KOPT-K1 (cell line): ENCODE data around the gene TBC1D30.
"Not testable (repeated sequence)": the region's sequence is repeated elsewhere in the genome, so short reads cannot be mapped to it uniquely, and the experiment has no call there.

Experiments
- H3K27ac ChIP-seq: fragments of 200-600 bp; sonication (generic); 2 replicates; pipeline ENCODE4 v1.5.1; 2016; ENCODE audit warnings: antibody characterized with exemption, mild to moderate bottlenecking, low read depth, low read length; ENCODE audit not compliant: poor library complexity, severe bottlenecking
- H3K36me3 ChIP-seq: fragments of 200-600 bp; sonication (generic); 2 replicates; pipeline ENCODE4 v1.5.1; 2017; ENCODE audit warnings: antibody characterized with exemption, mild to moderate bottlenecking, low read length, moderate library complexity; ENCODE audit not compliant: insufficient read depth
- H3K9me3 ChIP-seq: fragments of 200-600 bp; sonication (generic); 2 replicates; pipeline ENCODE4 v1.5.1; 2017; ENCODE audit warnings: antibody characterized with exemption, low read length, mild to moderate bottlenecking; ENCODE audit not compliant: insufficient read depth, poor library complexity, severe bottlenecking

The TBC1D30 gene, protein sequence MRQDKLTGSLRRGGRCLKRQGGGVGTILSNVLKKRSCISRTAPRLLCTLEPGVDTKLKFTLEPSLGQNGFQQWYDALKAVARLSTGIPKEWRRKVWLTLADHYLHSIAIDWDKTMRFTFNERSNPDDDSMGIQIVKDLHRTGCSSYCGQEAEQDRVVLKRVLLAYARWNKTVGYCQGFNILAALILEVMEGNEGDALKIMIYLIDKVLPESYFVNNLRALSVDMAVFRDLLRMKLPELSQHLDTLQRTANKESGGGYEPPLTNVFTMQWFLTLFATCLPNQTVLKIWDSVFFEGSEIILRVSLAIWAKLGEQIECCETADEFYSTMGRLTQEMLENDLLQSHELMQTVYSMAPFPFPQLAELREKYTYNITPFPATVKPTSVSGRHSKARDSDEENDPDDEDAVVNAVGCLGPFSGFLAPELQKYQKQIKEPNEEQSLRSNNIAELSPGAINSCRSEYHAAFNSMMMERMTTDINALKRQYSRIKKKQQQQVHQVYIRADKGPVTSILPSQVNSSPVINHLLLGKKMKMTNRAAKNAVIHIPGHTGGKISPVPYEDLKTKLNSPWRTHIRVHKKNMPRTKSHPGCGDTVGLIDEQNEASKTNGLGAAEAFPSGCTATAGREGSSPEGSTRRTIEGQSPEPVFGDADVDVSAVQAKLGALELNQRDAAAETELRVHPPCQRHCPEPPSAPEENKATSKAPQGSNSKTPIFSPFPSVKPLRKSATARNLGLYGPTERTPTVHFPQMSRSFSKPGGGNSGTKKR

DNA sequence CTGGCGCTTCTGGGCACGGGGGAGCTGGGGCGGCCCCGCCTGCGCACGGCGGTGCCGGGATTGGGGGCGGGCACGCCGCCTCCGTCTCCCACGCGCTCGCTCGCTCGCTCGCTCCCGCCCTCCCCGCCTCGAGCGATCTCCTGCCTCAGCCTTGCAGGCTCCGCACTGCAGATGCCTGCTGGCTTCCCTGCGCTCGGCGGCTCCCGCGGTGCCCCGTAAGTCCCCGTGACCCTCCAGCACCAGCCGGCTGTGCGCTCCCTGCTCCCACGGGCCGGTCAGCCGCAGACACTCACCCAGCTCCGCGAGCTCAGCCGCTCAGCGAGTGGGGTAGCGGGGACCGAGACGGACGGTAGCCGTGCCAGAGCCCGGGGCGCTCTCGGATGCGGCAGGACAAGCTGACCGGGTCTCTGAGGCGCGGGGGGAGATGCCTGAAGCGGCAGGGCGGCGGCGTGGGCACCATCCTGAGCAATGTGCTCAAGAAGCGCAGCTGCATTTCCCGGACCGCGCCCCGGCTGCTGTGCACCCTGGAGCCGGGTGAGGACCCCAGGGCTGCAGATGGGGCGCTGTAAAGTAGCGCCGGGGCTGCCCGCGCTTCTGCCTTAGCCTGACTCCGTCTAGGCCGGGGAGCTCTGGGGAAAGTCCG is at the start of gene TBC1D30:
TBC1D30 (plus strand) TSS at position 148 of the 643 bp plus-strand sequence; CDS start at position 381, 233 bp downstream.
- no peak within 1 kb of the TSS for H3K27ac ChIP-seq
- no peaks in the 10 kb centered on the region for H3K36me3 ChIP-seq

DNA sequence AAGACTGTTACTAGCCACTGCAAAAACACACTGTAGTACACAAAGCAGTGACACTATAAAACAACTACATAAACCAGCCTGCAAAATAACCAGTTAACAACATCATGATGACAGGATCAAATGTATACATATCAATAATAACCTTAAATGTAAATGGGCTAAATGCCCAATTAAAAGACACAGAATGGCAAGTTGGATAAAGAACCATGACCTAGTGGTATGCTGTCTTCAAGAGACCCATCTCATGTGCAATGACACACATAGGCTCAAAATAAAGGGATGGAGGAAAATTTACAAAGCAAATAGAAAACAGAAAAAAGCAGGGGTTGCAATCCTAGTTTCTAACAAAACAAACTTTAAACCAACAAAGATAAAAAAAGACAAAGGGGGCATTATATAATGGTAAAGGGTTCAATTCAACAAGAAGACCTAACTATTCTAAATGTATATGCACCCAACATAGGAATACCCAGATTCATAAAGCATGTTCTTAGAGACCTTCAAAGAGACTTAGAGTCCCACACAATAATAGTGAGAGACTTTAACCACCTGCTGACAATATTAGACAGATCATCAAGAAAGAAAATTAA is 49.2 kb upstream of the TBC1D30 start:
- H3K9me3 ChIP-seq = peaks cover 15% of the 10 kb centered on the region
- H3K27ac ChIP-seq, H3K36me3 ChIP-seq: not testable (repeated sequence)

More for the DNA sequence above, at the start of gene TBC1D30:
- peaks cover 42% of the 10 kb centered on the region for H3K9me3 ChIP-seq

DNA sequence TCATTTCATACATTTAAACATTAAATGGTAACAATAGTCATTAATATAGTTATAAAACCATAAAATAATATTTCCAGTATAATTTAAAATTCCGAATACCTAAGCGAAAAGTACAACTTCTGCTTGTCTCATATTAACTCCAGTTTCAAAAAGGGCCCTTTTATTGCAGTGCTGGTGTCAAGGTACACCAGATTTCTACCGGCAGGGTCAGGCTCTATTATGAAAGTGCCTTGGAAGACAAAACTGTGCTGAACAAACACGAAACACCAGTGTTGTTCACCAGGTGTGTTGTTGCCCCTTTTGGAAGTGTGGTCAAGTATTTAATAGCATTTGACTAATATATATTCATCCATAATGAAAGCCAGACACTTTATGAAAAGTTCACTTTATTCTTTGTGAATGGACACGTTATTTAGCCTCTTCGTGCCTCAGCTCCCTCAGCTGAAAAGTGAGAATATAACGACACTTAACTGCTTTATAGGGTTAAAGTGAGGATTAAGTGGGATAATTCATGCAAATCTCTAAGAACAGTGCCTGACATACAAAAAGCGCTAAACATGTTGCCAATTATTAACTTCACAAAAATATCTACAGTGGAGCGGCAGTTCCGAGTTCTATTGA is 45.0 kb upstream of the TBC1D30 start:
- H3K36me3 ChIP-seq = no peaks in the 10 kb centered on the region
- H3K27ac ChIP-seq = no peak overlapping the region
- H3K9me3 ChIP-seq = peaks cover 15% of the 10 kb centered on the region

DNA sequence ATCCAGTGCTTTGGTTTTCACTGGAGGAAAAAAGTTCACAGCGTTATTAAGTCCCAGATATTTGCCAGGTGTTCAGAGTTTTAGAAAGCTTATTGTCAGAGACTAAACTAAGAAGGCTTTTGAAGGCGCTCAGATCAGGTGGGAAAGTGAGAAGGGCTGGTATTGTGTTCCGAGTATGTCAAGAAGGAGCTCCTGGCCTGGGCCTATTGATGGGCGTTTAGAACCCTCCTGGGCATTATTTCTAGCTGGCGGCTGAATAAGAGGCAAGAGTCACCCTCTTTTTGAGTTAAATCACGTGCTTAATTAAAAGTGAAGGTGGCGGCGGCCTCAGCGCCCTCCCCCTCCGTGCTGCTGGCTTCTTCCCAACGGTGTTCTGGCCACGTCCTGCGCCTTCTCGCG is 44.3 kb upstream of the TBC1D30 start:
- Histone ChIP-seq H3K36me3 (no peaks in the 10 kb centered on the region), H3K9me3 (peaks cover 13% of the 10 kb centered on the region), H3K27ac (no peak overlapping the region)

DNA sequence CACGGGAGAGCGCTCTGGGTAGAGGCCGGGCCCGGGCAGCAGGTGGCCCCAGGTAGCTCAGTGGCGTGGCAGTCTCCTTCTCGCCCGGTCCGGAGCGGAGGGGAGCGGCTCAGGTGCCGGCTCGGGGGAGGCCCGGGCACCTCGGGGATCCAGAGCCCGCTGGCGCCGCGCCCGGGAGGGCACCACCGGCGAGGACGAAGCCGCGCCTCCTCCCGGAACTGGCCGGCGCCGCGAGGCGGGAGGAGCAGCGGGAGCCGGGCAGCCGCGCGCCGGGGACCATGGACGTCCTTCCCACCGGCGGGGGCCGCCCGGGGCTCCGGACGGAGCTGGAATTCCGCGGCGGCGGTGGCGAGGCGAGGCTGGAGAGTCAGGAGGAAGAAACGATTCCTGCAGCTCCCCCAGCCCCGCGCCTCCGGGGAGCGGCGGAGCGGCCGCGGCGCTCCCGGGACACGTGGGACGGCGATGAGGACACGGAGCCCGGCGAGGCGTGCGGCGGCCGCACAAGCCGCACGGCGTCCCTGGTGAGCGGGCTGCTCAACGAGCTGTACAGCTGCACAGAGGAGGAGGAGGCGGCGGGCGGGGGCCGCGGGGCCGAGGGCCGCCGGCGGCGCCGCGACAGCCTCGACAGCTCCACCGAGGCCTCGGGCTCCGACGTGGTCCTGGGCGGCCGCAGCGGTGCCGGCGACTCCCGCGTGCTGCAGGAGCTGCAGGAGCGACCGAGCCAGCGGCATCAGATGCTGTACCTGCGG is 43.7 kb upstream of the TBC1D30 start:
- peaks cover 7% of the 10 kb centered on the region for H3K9me3 ChIP-seq
- no peaks in the 10 kb centered on the region for H3K36me3 ChIP-seq
- no peak overlapping the region for H3K27ac ChIP-seq

DNA sequence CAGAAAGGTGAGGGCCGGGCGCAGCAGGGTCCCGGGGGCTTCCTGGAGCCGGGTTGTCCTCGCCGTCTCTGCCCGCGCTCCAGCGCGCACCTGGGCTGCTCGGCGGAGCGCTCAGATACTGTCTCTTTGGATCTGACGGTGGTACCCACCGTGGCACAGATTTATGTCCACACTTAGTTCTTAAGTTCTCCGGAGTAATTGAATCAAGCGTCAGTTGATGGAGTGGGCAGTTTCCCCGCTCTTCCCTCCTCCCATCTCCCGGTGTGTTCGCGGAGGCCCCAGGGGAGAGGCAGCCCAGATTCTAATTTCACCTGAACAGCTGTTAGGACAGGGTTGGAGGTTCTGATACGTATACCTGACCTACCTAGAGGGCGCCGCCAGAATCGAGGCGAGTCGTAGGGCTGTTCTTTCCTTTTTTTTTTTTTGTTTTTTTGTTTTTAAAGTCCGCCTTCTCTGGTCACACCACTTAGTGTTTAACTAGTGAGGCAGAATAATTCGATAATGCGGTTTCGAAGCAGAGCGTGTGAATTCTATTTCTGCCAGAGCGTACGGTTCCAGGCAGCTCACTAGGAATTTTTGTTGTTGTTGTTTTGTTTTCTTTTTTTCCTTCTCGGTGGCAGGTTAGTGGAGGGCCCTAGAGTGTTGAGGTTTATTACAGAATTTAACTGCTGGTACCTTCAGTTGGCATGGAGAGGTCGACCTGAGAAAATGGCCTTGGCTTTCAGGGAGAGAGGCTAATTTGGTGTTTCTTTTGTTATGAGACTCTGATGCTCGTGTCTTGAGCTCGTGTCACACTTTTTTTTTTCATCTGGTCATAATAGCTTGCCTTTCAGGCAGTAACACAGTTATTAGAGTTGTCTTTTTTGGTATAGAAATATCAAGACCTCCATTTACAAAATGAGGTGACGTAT is 42.9 kb upstream of the TBC1D30 start:
- no peak overlapping the region for H3K27ac ChIP-seq
- H3K36me3 ChIP-seq = no peaks in the 10 kb centered on the region
- H3K9me3 ChIP-seq = no peaks in the 10 kb centered on the region

DNA sequence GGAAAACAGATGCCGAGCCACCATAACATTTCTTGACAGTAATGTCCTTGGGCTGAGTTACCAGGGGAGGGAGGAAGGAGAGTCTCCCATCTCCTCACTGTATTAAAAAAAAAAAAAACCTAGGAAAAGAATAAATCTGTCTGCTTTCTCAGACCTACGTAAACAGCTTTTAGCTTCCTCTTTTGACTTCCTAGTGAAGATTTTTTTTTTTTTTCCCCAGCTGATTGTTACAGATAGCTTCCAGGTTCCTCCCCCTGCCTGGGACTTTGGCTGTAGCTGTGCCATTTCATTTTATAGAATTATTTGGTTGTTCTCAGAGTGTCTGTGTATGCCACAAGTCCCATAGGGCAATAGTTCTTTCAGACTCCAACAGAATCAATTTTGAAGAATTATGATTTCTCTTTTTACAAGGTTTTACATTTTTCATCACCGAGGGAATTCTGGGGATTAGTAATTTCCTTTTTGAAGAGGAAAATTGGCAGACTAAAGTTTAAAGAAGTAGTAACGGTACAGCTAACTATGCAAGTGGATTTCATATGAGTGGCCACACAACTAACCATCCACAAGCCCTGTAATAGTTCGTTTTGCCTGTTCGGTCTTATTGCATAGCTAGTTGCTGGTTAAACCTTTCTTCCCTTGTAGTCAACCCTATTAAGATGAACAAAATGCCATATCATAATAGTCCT is 42.1 kb upstream of the TBC1D30 start:
- H3K27ac ChIP-seq = no peak overlapping the region
- H3K36me3 ChIP-seq = no peaks in the 10 kb centered on the region
- no peaks in the 10 kb centered on the region for H3K9me3 ChIP-seq

DNA sequence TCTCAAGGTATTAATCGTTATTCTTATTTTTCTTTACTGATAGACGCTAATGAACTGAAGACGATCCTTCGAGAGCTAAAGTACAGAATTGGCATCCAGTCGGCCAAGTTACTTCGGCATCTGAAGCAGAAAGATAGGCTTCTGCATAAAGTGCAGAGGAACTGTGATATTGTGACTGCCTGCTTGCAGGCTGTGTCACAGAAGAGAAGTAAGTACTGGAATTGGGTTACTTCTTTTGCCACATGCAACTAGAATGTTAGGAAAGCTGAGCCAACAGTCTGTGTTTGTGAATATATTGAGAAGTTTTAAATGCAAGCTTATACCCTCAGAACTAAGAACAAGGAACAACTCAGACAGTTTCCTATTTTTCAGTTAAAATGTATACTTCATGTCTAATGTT is 38.6 kb upstream of the TBC1D30 start:
- Histone ChIP-seq H3K27ac (no peak overlapping the region), H3K9me3 (no peaks in the 10 kb centered on the region), H3K36me3 (no peaks in the 10 kb centered on the region)

DNA sequence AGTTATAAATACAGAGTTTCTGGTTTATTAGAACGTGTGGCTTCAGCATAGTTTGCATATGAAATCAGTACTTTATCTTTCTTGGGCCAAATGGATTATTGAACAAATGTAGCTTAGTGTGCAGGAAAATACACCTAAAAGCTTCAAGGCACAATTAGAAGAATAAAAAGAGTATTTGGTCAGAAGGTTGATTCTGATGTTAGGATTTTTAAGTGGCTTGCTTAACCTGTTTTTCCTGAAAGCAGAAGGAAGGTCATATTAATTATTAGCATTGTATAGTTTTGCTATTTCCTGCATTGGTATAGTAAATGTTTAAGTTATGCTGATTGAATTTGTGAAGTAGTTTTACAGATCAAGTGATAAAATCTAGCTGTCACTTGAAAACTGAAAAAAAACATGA is 34.3 kb upstream of the TBC1D30 start:
- Histone ChIP-seq H3K9me3 (no peaks in the 10 kb centered on the region), H3K36me3 (no peaks in the 10 kb centered on the region), H3K27ac (no peak overlapping the region)

DNA sequence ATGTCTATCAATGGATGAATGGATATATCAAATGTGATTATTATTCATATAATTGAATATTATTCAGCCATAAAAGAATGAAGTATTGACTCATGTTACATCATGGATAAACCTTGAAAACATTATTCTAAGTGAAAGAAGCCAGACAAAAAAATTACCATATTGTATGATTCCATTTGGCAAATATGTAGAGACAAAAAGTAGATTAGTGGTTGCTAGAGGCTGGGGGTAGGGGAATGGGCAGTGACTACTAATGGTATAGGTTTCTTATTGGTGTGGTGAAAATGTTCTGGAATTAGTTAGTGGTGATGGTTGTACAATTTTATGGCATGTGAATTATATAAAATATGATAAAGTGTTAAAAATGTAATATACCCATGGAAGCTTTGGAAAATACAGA is 33.4 kb upstream of the TBC1D30 start:
- Histone ChIP-seq H3K27ac (no peak overlapping the region), H3K36me3 (no peaks in the 10 kb centered on the region), H3K9me3 (no peaks in the 10 kb centered on the region)

DNA sequence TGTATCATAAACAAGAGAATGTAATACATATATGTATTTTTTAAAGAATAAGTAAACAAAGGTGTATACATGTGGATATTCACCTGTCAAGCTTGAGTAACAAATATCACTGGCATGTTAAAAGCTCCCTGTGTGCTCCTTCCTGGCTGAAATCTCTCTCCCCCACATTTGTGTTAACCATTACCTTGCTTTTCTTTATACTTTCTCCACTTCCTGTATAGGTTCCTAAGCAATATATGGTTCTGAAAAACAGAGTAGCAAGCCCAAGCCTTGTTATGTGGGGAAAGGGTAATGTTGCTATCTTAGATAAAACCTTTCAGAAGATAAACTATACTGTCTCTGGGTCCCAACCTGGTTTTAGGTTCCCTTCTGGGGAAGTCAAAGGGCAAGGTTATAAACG is 32.3 kb upstream of the TBC1D30 start:
- no peaks in the 10 kb centered on the region for H3K9me3 ChIP-seq
- H3K36me3 ChIP-seq = no peaks in the 10 kb centered on the region
- no peak overlapping the region for H3K27ac ChIP-seq

DNA sequence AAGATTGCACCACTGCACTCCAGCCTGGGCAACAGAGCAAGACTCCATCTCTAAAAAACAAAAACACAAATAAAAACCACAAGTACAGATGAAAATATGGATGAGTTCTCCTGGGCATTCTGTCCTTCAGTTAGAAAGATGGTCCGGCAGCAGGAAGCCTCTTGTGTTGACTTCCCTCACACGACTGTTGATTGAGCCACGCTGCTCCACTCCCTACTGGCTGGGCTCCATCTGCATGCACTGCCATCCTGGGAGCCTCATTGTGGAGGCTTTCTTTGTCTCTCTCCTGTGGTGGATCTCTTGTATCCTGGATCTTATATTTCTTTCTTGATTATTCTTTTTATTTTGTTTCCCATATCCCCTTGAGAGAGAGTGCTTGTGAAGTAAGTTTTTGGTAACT is 30.8 kb upstream of the TBC1D30 start:
- Histone ChIP-seq H3K9me3 (no peaks in the 10 kb centered on the region), H3K36me3 (no peaks in the 10 kb centered on the region), H3K27ac (no peak overlapping the region)

DNA sequence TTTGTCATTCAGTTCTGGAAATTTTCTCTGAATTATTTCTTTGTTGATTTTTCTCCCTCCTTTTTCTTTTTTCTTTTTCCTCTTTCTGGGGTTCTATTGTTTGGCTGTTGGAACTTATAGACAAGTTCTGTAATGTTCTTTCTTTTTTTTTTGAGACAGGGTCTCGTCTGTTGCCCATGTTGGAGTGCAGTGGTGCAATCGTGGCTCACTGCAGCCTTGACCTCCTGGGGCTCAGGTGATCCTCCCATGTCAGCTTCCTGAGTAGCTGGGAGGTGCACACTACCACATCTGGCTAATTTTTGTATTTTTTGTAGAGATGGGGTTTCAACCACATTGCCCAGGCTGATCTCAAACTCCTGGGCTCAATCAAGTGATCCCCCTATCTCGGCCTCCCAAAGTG is 30.1 kb upstream of the TBC1D30 start:
- no peaks in the 10 kb centered on the region for H3K36me3 ChIP-seq
- H3K9me3 ChIP-seq = no peaks in the 10 kb centered on the region
- no peak overlapping the region for H3K27ac ChIP-seq
